Large intestine (tissue), 3 donors: Measurements from ENCODE around the gene EHMT1. TPM values are rescaled to one million over a fixed set of nuclear protein-coding genes. Genes with fewer than 3 reads are reported as not detected.

ENCODE experiments used
- DNase-seq, 2 donors: peaks; one replicate each; pipeline versions ENCODE4 v3.0.0 to v3.0.0-alpha.2; 2013
- H3K27ac ChIP-seq: one replicate; pipeline ENCODE4 v1.5.1; 2013; ENCODE audit warnings: low read length
- H3K27me3 ChIP-seq: 2 replicates; pipeline ENCODE4 v1.6.1; 2013; ENCODE audit warnings: low read length; ENCODE audit not compliant: control insufficient read depth, insufficient read depth
- H3K36me3 ChIP-seq: 2 replicates; pipeline ENCODE4 v1.6.1; 2013; ENCODE audit warnings: low read length; ENCODE audit not compliant: control insufficient read depth, insufficient read depth
- H3K4me1 ChIP-seq: one replicate; pipeline ENCODE4 v1.6.1; 2013; ENCODE audit warnings: low read length; ENCODE audit not compliant: control insufficient read depth, insufficient read depth
- H3K4me3 ChIP-seq: one replicate; pipeline ENCODE4 v1.5.1; 2013; ENCODE audit warnings: low read length
- H3K9me3 ChIP-seq: one replicate; pipeline ENCODE4 v1.6.1; 2013; ENCODE audit warnings: mild to moderate bottlenecking, low read depth, low read length, moderate library complexity; ENCODE audit not compliant: control insufficient read depth
- WGBS: methylation state at CpG from one replicate; pipeline ENCODE4 v1.1.5; 2013; ENCODE audit warnings: low lambda C conversion rate; ENCODE audit not compliant: insufficient coverage; 5-methylcytosine and 5-hydroxymethylcytosine counted together
- polyA plus RNA-seq: library from polyadenylated mRNA; unstranded; fragments of 120-200 nt; gene quantifications from one replicate; pipeline ENCODE4 v1.2.1, GENCODE V29; 2013

The EHMT1 gene
- polyA plus RNA-seq, 1 donor: 38.7 TPM

DNA sequence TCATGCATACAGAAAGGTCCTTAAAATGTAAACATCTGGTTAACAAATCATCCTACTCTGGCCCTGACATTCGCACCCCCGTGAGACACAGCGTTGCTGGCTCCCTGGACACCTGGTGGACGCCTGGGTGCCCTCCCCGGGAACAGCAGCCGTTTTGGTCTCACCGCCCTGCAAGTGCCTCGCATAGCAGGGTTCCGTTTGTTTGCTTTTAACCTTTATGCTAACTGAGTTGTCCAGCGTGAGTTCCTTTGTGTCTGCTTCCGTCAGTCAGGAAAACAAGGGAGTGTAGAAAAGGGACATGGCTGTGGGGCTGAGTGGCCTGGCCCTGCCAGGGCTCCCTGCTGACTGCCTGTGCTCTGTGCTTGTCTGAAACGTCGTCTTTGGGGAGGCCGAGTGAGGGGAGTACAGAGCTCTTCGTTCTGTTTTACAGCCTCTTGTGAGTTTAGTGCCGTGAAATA lies 166.9 kb downstream of the EHMT1 start:
- Histone ChIP-seq H3K4me3 (no peak overlapping the region), H3K27ac (no peak overlapping the region), H3K9me3 (peaks cover 16% of the 10 kb centered on the region), H3K4me1 (peaks cover 5% of the 10 kb centered on the region), H3K27me3 (no peaks in the 10 kb centered on the region), H3K36me3 (peaks cover 62% of the 10 kb centered on the region)
- DNase-seq: no peak
- WGBS: no CpG with 5 or more reads among the region's 16 CpGs

DNA sequence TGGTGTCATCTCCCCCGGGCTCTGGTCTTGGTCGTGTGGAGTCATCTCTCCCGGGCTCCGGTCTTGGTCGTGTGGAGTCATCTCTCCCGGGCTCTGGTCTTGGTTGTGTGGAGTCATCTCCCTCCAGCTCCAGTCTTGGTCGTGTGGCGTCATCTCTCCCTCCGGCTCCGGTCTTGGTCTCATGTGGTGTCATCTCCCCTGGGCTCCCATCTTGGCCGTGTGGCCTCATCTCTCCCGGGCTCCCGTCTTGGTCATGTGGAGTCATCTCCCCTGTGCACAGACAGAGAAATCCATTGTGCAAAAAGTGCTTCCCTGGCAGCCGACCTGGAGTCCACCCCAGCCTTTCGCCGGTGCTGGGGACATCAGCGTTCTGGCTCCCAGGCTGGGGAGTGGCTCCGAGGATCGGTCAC lies 167.7 kb downstream of the EHMT1 start:
- Histone ChIP-seq H3K27ac (no peak overlapping the region), H3K4me1 (peaks cover 5% of the 10 kb centered on the region), H3K36me3 (peaks cover 64% of the 10 kb centered on the region), H3K27me3 (no peaks in the 10 kb centered on the region), H3K9me3 (peaks cover 16% of the 10 kb centered on the region), H3K4me3 (no peak overlapping the region)
- no peak for DNase-seq
- WGBS: no CpG with 5 or more reads among the region's 19 CpGs

DNA sequence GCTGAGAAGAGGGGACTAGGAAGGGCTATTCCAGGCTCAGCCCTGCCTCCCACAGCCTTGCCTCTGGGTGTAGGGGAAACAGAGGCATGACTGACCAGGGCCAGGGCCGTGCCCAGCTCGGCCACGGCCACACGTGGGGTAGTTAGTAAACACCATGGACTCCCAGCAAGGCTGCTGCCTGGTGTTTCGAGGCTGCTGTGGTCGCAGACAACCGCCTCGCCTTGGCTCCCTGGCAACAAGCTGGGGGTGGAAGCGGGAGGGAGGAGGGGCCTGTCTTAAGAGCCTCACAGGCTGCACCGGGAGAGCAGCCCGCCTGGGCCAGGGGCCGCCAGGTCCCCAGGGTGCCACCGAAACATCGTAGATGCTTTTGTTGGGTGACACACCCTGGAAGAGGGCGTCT lies 168.6 kb downstream of the EHMT1 start:
- Histone ChIP-seq H3K4me1 (peaks cover 5% of the 10 kb centered on the region), H3K27ac (no peak overlapping the region), H3K27me3 (no peaks in the 10 kb centered on the region), H3K36me3 (peaks cover 56% of the 10 kb centered on the region), H3K9me3 (peaks cover 16% of the 10 kb centered on the region), H3K4me3 (no peak overlapping the region)
- no CpG with 5 or more reads among the region's 15 CpGs for WGBS
- DNase-seq: no peak

DNA sequence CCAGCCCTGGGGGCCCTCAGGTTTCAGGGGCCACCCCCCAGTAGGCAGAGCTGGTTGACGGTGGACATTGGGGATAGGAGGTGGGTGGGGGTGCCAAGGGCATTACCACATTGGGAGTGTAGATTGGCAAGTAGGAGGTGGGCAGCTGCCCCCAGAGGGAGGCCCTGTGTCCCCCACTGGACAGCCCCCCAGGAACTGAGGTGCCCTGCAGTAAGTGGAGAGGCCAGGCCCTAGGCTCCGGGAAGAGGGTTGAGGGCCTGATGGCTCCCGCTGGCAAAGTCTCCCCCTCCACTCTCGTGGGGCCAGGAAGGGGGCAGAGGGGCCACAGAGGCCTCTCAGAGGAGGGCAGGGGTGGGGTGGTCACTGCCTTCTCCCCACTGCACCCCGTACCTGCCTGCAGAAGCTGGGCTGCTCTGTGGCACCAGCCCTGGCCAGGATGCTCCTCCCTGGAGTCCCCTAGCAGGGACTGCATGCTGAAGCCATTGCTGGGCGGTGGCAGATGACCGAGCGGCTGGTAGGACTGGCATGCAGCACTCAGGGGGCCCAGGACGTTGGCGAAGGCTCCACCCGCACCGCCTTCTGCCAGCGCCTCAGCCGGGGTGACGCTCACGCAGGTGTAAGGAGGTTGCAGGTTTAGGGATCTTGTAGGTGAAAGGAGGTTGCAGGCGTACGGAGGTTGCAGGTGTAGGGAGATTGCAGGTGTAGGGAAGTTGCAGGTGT lies 169.1 kb downstream of the EHMT1 start:
- Histone ChIP-seq H3K4me3 (no peak overlapping the region), H3K36me3 (peaks cover 55% of the 10 kb centered on the region), H3K9me3 (peaks cover 16% of the 10 kb centered on the region), H3K4me1 (peaks cover 5% of the 10 kb centered on the region), H3K27ac (peak overlapping the region; percentile 38), H3K27me3 (no peaks in the 10 kb centered on the region)
- no peak for DNase-seq
- no CpG with 5 or more reads among the region's 18 CpGs for WGBS

DNA sequence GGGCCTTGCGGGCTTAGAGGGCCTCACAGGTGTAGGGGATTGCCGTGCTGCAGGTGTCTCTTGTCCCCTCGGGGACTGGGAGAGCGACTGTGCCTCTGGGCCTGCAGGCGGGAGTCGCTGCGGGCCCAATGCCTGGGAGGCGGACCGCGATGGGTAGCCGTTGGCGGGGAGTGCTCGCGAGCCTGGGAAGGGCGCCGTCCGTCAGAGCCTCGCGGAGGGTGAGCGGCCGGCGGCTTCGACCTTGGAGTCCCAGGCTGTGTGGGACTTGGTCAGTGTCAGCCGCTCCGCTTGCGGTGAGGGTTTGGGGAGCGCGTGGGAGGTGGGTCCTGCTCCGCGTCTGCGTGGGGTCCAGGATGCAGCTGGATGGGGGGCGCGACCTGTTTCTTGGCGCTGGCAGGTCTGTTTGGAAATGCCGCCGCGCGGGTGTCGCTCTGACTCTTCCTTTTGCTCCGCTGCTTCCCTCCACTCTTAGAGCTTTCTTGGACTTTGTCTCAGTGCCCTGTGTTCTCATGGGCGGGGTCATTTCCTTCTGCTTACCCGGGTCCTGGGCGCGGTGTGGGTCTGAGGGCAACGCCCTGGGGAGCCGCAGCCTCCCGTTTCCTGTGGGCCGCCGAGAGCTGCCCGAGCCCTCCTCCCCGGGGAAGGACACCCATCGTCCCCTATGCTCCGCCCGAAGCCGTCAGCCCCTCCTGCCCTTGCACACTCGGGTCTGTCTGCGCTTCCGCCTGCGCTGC lies 169.9 kb downstream of the EHMT1 start:
- DNase-seq: peak; percentile 54 to 84
- Histone ChIP-seq H3K27ac (peak overlapping the region; percentile 66), H3K4me3 (peak overlapping the region; percentile 13)

DNA sequence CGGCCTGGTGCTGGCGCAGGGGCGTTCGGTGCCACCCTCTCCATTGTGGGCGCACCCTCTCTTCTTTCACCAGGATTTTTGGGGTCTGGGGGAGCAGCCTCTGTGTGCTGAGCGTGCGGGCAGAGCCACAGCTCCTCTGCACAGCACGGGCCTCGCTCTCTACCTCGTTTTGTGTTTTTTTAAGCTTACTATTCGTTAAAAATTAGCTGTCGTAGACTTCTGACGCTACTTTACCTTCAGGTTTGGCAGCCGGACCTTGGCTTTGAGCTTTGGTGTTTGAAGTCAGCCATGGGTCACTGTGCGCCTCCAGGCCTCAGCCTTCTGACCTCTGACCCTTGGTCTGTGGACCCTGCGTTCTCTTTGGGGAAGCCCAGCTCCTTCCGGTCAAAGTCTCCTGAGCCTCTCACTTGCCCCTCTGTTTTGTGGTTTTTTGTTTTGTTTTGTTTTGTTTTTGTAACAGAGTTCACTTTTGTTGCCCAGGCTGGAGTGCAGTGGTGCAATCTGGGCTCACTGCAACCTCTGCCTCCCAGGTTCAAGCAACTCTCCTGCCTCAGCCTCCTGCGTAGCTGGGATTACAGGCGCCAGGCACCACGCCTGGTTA lies 170.6 kb downstream of the EHMT1 start:
- Histone ChIP-seq H3K27ac (peak overlapping the region; percentile 66), H3K4me1 (peaks cover 5% of the 10 kb centered on the region), H3K9me3 (peaks cover 16% of the 10 kb centered on the region), H3K4me3 (no peak overlapping the region), H3K27me3 (no peaks in the 10 kb centered on the region), H3K36me3 (peaks cover 55% of the 10 kb centered on the region)
- no CpG with 5 or more reads among the region's 20 CpGs for WGBS
- DNase-seq: peak in 1 of 2 donors; percentile 28

More for the DNA sequence above, 169.9 kb downstream of the EHMT1 start:
- WGBS: 62% methylated on average over 3 of the region's 59 CpGs
- H3K4me1 ChIP-seq: peaks cover 5% of the 10 kb centered on the region
- H3K27me3 ChIP-seq: no peaks in the 10 kb centered on the region
- peaks cover 57% of the 10 kb centered on the region for H3K36me3 ChIP-seq
- H3K9me3 ChIP-seq: peaks cover 16% of the 10 kb centered on the region

DNA sequence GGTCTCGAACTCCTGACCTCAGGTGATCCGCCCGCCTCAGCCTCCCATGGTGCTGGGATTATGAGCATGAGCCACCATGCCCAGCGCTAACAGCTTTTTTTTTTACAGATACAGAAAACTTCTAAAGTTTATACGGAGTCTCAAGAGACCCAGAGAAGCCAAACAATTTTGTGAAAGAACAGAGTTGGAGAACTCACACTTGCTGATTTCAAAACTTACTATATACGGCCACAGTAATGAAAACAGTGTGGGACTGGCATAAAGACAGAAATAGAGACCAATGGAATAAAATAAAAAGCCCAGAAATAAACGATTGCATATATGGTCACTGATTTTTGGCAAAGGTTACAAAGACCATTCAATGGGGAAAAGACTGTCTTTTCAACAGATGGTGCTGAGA lies 173.1 kb downstream of the EHMT1 start:
- Histone ChIP-seq H3K9me3 (peaks cover 16% of the 10 kb centered on the region), H3K27me3 (no peaks in the 10 kb centered on the region), H3K36me3 (peaks cover 51% of the 10 kb centered on the region), H3K4me1 (peaks cover 5% of the 10 kb centered on the region), H3K27ac (no peak overlapping the region), H3K4me3 (no peak overlapping the region)
- no peak for DNase-seq
- WGBS: 85% methylated on average over 3 of the region's 7 CpGs

DNA sequence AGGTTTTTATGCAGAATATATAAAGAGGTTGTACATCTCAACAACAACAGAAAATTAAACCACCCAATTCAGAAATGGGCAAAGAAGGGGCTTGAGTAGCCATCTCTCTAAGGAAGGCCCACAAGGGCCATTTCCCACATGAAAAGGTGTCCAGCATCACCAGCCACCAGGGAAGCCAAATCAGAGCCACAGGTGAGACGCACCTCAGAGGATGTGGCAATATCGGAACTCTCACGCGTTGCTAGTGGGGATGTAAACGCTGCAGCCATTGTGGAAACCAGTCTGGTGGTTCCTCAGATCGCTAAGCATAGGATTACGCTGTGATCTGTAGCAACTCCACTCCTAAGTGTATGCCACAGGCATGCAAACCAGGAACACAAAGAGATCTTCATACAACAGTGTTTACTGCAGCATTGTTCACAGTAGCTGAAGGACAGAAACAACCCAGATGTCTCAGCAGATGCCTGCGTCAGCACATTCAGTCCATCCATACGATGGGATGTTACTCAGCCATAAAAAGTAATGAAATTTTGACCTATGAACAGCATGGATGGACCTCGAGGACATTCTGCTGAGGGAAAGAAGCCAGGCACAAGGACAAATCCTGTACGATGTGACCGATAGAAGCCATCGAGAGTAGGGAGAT lies 174.5 kb downstream of the EHMT1 start:
- H3K4me3 ChIP-seq: no peak overlapping the region
- peaks cover 5% of the 10 kb centered on the region for H3K4me1 ChIP-seq
- H3K9me3 ChIP-seq: peaks cover 9% of the 10 kb centered on the region
- no peak for DNase-seq
- no peaks in the 10 kb centered on the region for H3K27me3 ChIP-seq
- 100% methylated on average over 2 of the region's 13 CpGs for WGBS
- peaks cover 52% of the 10 kb centered on the region for H3K36me3 ChIP-seq
- no peak overlapping the region for H3K27ac ChIP-seq

DNA sequence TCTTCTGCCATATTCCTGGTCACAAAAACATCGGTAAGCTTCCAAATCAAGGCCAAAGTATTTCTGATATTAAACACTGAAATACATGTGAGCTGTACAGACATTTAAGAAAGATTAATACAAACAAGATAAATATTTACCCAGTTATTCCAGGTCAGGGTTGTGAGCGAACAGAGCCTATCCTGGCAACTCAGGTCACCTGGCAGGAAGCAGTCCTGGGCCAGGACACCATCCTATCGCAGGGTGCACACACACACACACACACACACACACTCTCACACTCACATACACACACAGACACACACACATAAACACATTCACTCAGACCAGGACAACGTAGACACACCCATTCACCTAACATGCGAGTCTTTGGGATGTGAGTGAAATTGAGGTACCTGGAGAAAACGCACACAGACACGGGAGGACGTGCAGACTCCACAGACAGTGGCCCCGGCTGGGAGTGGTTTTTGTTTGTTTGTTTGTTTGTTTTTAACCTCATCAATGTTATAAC lies 176.4 kb downstream of the EHMT1 start:
- no peak overlapping the region for H3K27ac ChIP-seq
- WGBS: 100% methylated on average over 1 of the region's 9 CpGs

More for the DNA sequence above, 176.4 kb downstream of the EHMT1 start:
- Histone ChIP-seq H3K9me3 (no peaks in the 10 kb centered on the region), H3K4me1 (no peaks in the 10 kb centered on the region), H3K4me3 (no peak overlapping the region), H3K36me3 (peaks cover 68% of the 10 kb centered on the region), H3K27me3 (no peaks in the 10 kb centered on the region)
- no peak for DNase-seq
